Activated CD4-positive, alpha-beta memory T cell treated with anti-CD3 and anti-CD28 coated beads, Interleukin-2, amount 10 ng/mL, durations not matched to agents 7 days and 5 days (primary cell): ENCODE results near the gene SCLY. TPM values are rescaled to one million over a fixed set of nuclear protein-coding genes. Genes with fewer than 3 reads are reported as not detected.
A peak's percentile ranks its signal among the peaks of the same experiment; 100 is the strongest.

Experiments
- CTCF ChIA-PET: fragments of 350-600 bp; sonication (Branson Sonifier 250); formaldehyde crosslinking; loops from one replicate; lab custom pipeline; 2021; ENCODE audit warnings: antibody characterized with exemption, inconsistent platforms; lab: Charles Lee
- POLR2A ChIA-PET: fragments of 350-600 bp; sonication (Branson Sonifier 250); formaldehyde crosslinking; loops from one replicate; lab custom pipeline; 2021; ENCODE audit warnings: antibody characterized with exemption; lab: Charles Lee
- DNase-seq: peaks from one replicate; pipeline ENCODE4 v3.0.0-alpha.2; 2020
- H3K27ac Mint-ChIP-seq: one replicate; pipeline ENCODE4 v1.8.0; 2021; ENCODE audit warnings: mild to moderate bottlenecking, mixed read lengths
- H3K27me3 Mint-ChIP-seq: one replicate; pipeline ENCODE4 v1.8.0; 2021; ENCODE audit warnings: mixed read lengths
- H3K36me3 Mint-ChIP-seq: one replicate; pipeline ENCODE4 v1.8.0; 2021; ENCODE audit warnings: low read depth, mixed read lengths
- H3K4me1 Mint-ChIP-seq: one replicate; pipeline ENCODE4 v1.8.0; 2021; ENCODE audit warnings: mixed read lengths
- H3K4me3 Mint-ChIP-seq: one replicate; pipeline ENCODE4 v1.8.0; 2021; ENCODE audit warnings: mild to moderate bottlenecking, mixed read lengths
- H3K9me3 Mint-ChIP-seq: one replicate; pipeline ENCODE4 v1.8.0; 2021; ENCODE audit warnings: mixed read lengths
- total RNA-seq, 2 experiments: library from RNA; stranded (reverse); gene quantifications; one replicate each; pipeline ENCODE4 v1.2.3, GENCODE V29; 2021

SCLY gene
- total RNA-seq, 2 experiments from 2014 or later = 22.0 to 22.6 TPM

GRCh38 chr2:238132463-238133450, 72.0 kb downstream of the SCLY start:
- Mint-ChIP-seq H3K36me3 (no peaks in the 10 kb centered on the region), H3K4me1 (no peaks in the 10 kb centered on the region), H3K27ac (no peak overlapping the region), H3K4me3 (no peak overlapping the region), H3K27me3 (no peaks in the 10 kb centered on the region), H3K9me3 (no peaks in the 10 kb centered on the region)
- ChIA-PET CTCF (no interaction called here), POLR2A (no interaction called here)
- no peak for DNase-seq

GRCh38 chr2:238133499-238134392, 72.9 kb downstream of the SCLY start:
- POLR2A ChIA-PET = no interaction called here
- no peak for DNase-seq
- H3K27ac Mint-ChIP-seq = no peak overlapping the region
- H3K27me3 Mint-ChIP-seq = no peaks in the 10 kb centered on the region
- no peaks in the 10 kb centered on the region for H3K4me1 Mint-ChIP-seq
- no peak overlapping the region for H3K4me3 Mint-ChIP-seq
- CTCF ChIA-PET = no interaction called here
- H3K9me3 Mint-ChIP-seq = no peaks in the 10 kb centered on the region
- H3K36me3 Mint-ChIP-seq = no peaks in the 10 kb centered on the region

GRCh38 chr2:238134393-238134785, 73.6 kb downstream of the SCLY start:
- Mint-ChIP-seq H3K27me3 (no peaks in the 10 kb centered on the region), H3K4me1 (no peaks in the 10 kb centered on the region), H3K27ac (no peak overlapping the region), H3K9me3 (no peaks in the 10 kb centered on the region), H3K4me3 (no peak overlapping the region), H3K36me3 (no peaks in the 10 kb centered on the region)
- POLR2A ChIA-PET = no interaction called here
- DNase-seq = no peak
- CTCF ChIA-PET = no interaction called here

GRCh38 chr2:238135601-238136150, 74.9 kb downstream of the SCLY start:
- Mint-ChIP-seq H3K27ac (no peak overlapping the region), H3K4me1 (no peaks in the 10 kb centered on the region), H3K9me3 (no peaks in the 10 kb centered on the region), H3K4me3 (no peak overlapping the region), H3K27me3 (no peaks in the 10 kb centered on the region), H3K36me3 (no peaks in the 10 kb centered on the region)
- ChIA-PET CTCF (no interaction called here), POLR2A (no interaction called here)
- no peak for DNase-seq

- H3K4me1 Mint-ChIP-seq = peaks cover 2% of the 10 kb centered on the region
- DNase-seq = no peak
- no peaks in the 10 kb centered on the region for H3K36me3 Mint-ChIP-seq
- no peak overlapping the region for H3K4me3 Mint-ChIP-seq
- POLR2A ChIA-PET = no interaction called here
- CTCF ChIA-PET = interaction anchor here (1.1 kb wide), 1 partner anchor 214 kb away, joined by 3 read pairs; no protein-coding TSS in a partner anchor
- no peaks in the 10 kb centered on the region for H3K9me3 Mint-ChIP-seq
- H3K27ac Mint-ChIP-seq = no peak overlapping the region
- no peaks in the 10 kb centered on the region for H3K27me3 Mint-ChIP-seq
Observed at GRCh38 chr2:238136820-238137537, 76.2 kb downstream of the SCLY start.

- no peak overlapping the region for H3K4me3 Mint-ChIP-seq
- no peaks in the 10 kb centered on the region for H3K9me3 Mint-ChIP-seq
- POLR2A ChIA-PET = no interaction called here
- no peaks in the 10 kb centered on the region for H3K36me3 Mint-ChIP-seq
- CTCF ChIA-PET = interaction anchor here (0.8 kb wide), 1 partner anchor 14 kb away, joined by 4 read pairs; no protein-coding TSS in a partner anchor
- peaks cover 2% of the 10 kb centered on the region for H3K4me1 Mint-ChIP-seq
- DNase-seq = no peak
- no peak overlapping the region for H3K27ac Mint-ChIP-seq
- H3K27me3 Mint-ChIP-seq = no peaks in the 10 kb centered on the region
Observed at GRCh38 chr2:238137885-238138284, 77.1 kb downstream of the SCLY start.

GRCh38 chr2:238138331-238139195, 77.8 kb downstream of the SCLY start, which contains the start of gene KLHL30:
Gene KLHL30, plus strand, starts transcription at chr2:238138668. Its CDS starts 2,087 bp downstream, at chr2:238140755.
- ChIA-PET CTCF (interaction anchor here (0.7 to 1.3 kb wide), 4 partner anchors 13 to 281 kb away, joined by 3 to 9 read pairs (median 4); no protein-coding TSS in a partner anchor), POLR2A (no interaction called here)
- Mint-ChIP-seq H3K27ac (no peak within 1 kb of the TSS), H3K27me3 (no peaks in the 10 kb centered on the region), H3K36me3 (no peaks in the 10 kb centered on the region), H3K9me3 (no peaks in the 10 kb centered on the region), H3K4me3 (no peak within 1 kb of the TSS), H3K4me1 (peaks cover 2% of the 10 kb centered on the region)
- no peak for DNase-seq

GRCh38 chr2:238139196-238140039, 78.6 kb downstream of the SCLY start:
- Mint-ChIP-seq H3K4me1 (peaks cover 2% of the 10 kb centered on the region), H3K36me3 (no peaks in the 10 kb centered on the region), H3K9me3 (no peaks in the 10 kb centered on the region), H3K4me3 (no peak overlapping the region), H3K27me3 (no peaks in the 10 kb centered on the region), H3K27ac (no peak overlapping the region)
- CTCF ChIA-PET = interaction anchor here (0.7 to 1.3 kb wide), 4 partner anchors 124 to 282 kb away, joined by 3 to 9 read pairs (median 4); no protein-coding TSS in a partner anchor
- peak; percentile 36 for DNase-seq
- POLR2A ChIA-PET = no interaction called here

- DNase-seq = no peak
- Mint-ChIP-seq H3K4me1 (peaks cover 2% of the 10 kb centered on the region), H3K4me3 (no peak overlapping the region), H3K27me3 (no peaks in the 10 kb centered on the region), H3K9me3 (no peaks in the 10 kb centered on the region), H3K27ac (no peak overlapping the region), H3K36me3 (no peaks in the 10 kb centered on the region)
- POLR2A ChIA-PET = no interaction called here
- CTCF ChIA-PET = interaction anchor here (1.2 to 1.3 kb wide), 2 partner anchors 123 to 283 kb away, joined by 3 to 9 read pairs; no protein-coding TSS in a partner anchor
Observed at GRCh38 chr2:238140040-238140439, 79.2 kb downstream of the SCLY start.

GRCh38 chr2:238140721-238141540, 80.1 kb downstream of the SCLY start:
- DNase-seq = no peak
- Mint-ChIP-seq H3K4me1 (peaks cover 2% of the 10 kb centered on the region), H3K36me3 (no peaks in the 10 kb centered on the region), H3K9me3 (no peaks in the 10 kb centered on the region), H3K27me3 (no peaks in the 10 kb centered on the region), H3K27ac (no peak overlapping the region), H3K4me3 (no peak overlapping the region)
- POLR2A ChIA-PET = no interaction called here
- CTCF ChIA-PET = interaction anchor here (1.4 kb wide), 1 partner anchor 282 kb away, joined by 3 read pairs; no protein-coding TSS in a partner anchor
